H9 (cell line): ENCODE results near the gene SMIM22. TPM values are rescaled to one million over a fixed set of nuclear protein-coding genes. Genes with fewer than 3 reads are reported as not detected.

Source experiments
- DNase-seq: peaks from one replicate; pipeline ENCODE4 v3.0.0-alpha.2; 2017
- H2AFZ ChIP-seq: one replicate; pipeline ENCODE4 v1.6.1; 2013; ENCODE audit warnings: mild to moderate bottlenecking, low read length, control low read depth, moderate library complexity
- H2AK5ac ChIP-seq: 2 replicates; pipeline ENCODE4 v1.6.1; 2013; ENCODE audit warnings: low read length, control low read depth, mixed read lengths; ENCODE audit not compliant: insufficient read length
- H2BK120ac ChIP-seq: one replicate; pipeline ENCODE4 v1.6.1; 2013; ENCODE audit warnings: low read depth, mild to moderate bottlenecking, low read length, control low read depth, inconsistent platforms; ENCODE audit not compliant: poor library complexity, severe bottlenecking
- H2BK12ac ChIP-seq: 2 replicates; pipeline ENCODE4 v1.6.1; 2013; ENCODE audit warnings: low read length, control low read depth, mixed read lengths, low read depth; ENCODE audit not compliant: insufficient read length
- H2BK15ac ChIP-seq: 2 replicates; pipeline ENCODE4 v1.6.1; 2013; ENCODE audit warnings: low read depth, low read length, control low read depth
- H2BK20ac ChIP-seq: one replicate; pipeline ENCODE4 v1.6.1; 2013; ENCODE audit warnings: low read depth, mild to moderate bottlenecking, low read length, control low read depth, inconsistent platforms; ENCODE audit not compliant: poor library complexity, severe bottlenecking
- H2BK5ac ChIP-seq: 2 replicates; pipeline ENCODE4 v1.6.1; 2013; ENCODE audit warnings: low read length, control low read depth, mixed read lengths; ENCODE audit not compliant: insufficient read length
- H3K14ac ChIP-seq: 2 replicates; pipeline ENCODE4 v1.6.1; 2013; ENCODE audit warnings: low read length, control low read depth; ENCODE audit not compliant: insufficient read depth
- H3K18ac ChIP-seq: 2 replicates; pipeline ENCODE4 v1.6.1; 2013; ENCODE audit warnings: low read depth, mild to moderate bottlenecking, mixed read lengths, low read length, control low read depth; ENCODE audit not compliant: insufficient read length
- H3K23ac ChIP-seq: 2 replicates; pipeline ENCODE4 v1.6.1; 2013; ENCODE audit warnings: low read length, control low read depth, mixed read lengths, low read depth; ENCODE audit not compliant: insufficient read length
- H3K23me2 ChIP-seq: 2 replicates; pipeline ENCODE4 v1.6.1; 2013; ENCODE audit warnings: low read depth, mild to moderate bottlenecking, mixed read lengths, low read length, control low read depth; ENCODE audit not compliant: insufficient read length, poor library complexity, severe bottlenecking
- H3K27ac ChIP-seq: 2 replicates; pipeline ENCODE4 v1.5.1; 2013; ENCODE audit warnings: low read length, control low read depth, mixed read lengths, low read depth; ENCODE audit not compliant: insufficient read length
- H3K27me3 ChIP-seq: 2 replicates; pipeline ENCODE4 v1.6.1; 2013; ENCODE audit warnings: low read length, control low read depth, inconsistent platforms; ENCODE audit not compliant: insufficient read depth
- H3K4ac ChIP-seq: 2 replicates; pipeline ENCODE4 v1.6.1; 2013; ENCODE audit warnings: low read depth, mild to moderate bottlenecking, control low read depth, inconsistent platforms, low read length, moderate library complexity
- H3K4me1 ChIP-seq: 2 replicates; pipeline ENCODE4 v1.6.1; 2013; ENCODE audit warnings: low read length, control low read depth, inconsistent platforms; ENCODE audit not compliant: insufficient read depth
- H3K4me2 ChIP-seq: 2 replicates; pipeline ENCODE4 v1.6.1; 2013; ENCODE audit warnings: low read length, control low read depth, mixed read lengths; ENCODE audit not compliant: insufficient read length, insufficient read depth
- H3K56ac ChIP-seq: 2 replicates; pipeline ENCODE4 v1.6.1; 2013; ENCODE audit warnings: low read depth, mild to moderate bottlenecking, mixed read lengths, low read length, control low read depth; ENCODE audit not compliant: insufficient read length
- H3K79me1 ChIP-seq: 2 replicates; pipeline ENCODE4 v1.6.1; 2013; ENCODE audit warnings: low read depth, mild to moderate bottlenecking, moderate library complexity, low read length, control low read depth, inconsistent platforms; ENCODE audit not compliant: insufficient read depth, poor library complexity, severe bottlenecking
- H3K79me2 ChIP-seq: 2 replicates; pipeline ENCODE4 v1.6.1; 2013; ENCODE audit warnings: low read length, control low read depth, inconsistent platforms; ENCODE audit not compliant: insufficient read depth
- H3K9ac ChIP-seq: 2 replicates; pipeline ENCODE4 v1.6.1; 2013; ENCODE audit warnings: low read length, control low read depth, mixed read lengths; ENCODE audit not compliant: insufficient read length; ENCODE audit errors: extremely low read depth
- H3K9me3 ChIP-seq: one replicate; pipeline ENCODE4 v1.6.1; 2013; ENCODE audit warnings: low read depth, low read length, inconsistent platforms; ENCODE audit not compliant: control insufficient read depth
- H3T11ph ChIP-seq: one replicate; pipeline ENCODE4 v1.6.1; 2013; ENCODE audit warnings: mild to moderate bottlenecking, low read length, control low read depth, inconsistent platforms
- H4K20me1 ChIP-seq: one replicate; pipeline ENCODE4 v1.6.1; 2013; ENCODE audit not compliant: control insufficient read depth, insufficient read length, insufficient read depth
- H4K5ac ChIP-seq: 2 replicates; pipeline ENCODE4 v1.6.1; 2013; ENCODE audit warnings: low read depth, mild to moderate bottlenecking, mixed read lengths, low read length, control low read depth; ENCODE audit not compliant: insufficient read length
- H4K8ac ChIP-seq: replicated peaks from 2 replicates; pipeline ENCODE4 v1.6.1; 2013; ENCODE audit warnings: low read length, control low read depth, mixed read lengths, low read depth; ENCODE audit not compliant: insufficient read length
- H4K91ac ChIP-seq: 2 replicates; pipeline ENCODE4 v1.6.1; 2013; ENCODE audit warnings: low read depth, mild to moderate bottlenecking, moderate library complexity, mixed read lengths, low read length, control low read depth; ENCODE audit not compliant: insufficient read length
- H3K27ac Mint-ChIP-seq, 3 experiments: 2 replicates in 2 of 3; 3 replicates in 1 of 3; pipeline ENCODE4 v1.8.0; 2020 to 2021; ENCODE audit warnings: mixed read lengths in 3 of 3, mild to moderate bottlenecking in 1 of 3, moderate library complexity in 1 of 3
- H3K27me3 Mint-ChIP-seq: 2 replicates; pipeline ENCODE4 v1.8.0; 2021; ENCODE audit warnings: low read depth, mild to moderate bottlenecking, moderate library complexity, mixed read lengths
- H3K36me3 Mint-ChIP-seq, 3 experiments: 2 replicates in 2 of 3; 3 replicates in 1 of 3; pipeline ENCODE4 v1.8.0; 2020 to 2021; ENCODE audit warnings: low read depth in 3 of 3, mixed read lengths in 3 of 3; ENCODE audit not compliant: insufficient read depth in 1 of 3
- H3K4me1 Mint-ChIP-seq, 2 experiments: 2 replicates each; pipeline ENCODE4 v1.8.0; 2020; ENCODE audit warnings: mixed read lengths in 2 of 2
- H3K4me3 Mint-ChIP-seq, 2 experiments: 2 replicates in 1 of 2; 3 replicates in 1 of 2; pipeline ENCODE4 v1.8.0; 2020 to 2021; ENCODE audit warnings: mild to moderate bottlenecking in 2 of 2, mixed read lengths in 2 of 2, moderate library complexity in 1 of 2
- H3K9me3 Mint-ChIP-seq, 2 experiments: 2 replicates in 1 of 2; 3 replicates in 1 of 2; pipeline ENCODE4 v1.8.0; 2020; ENCODE audit warnings: mild to moderate bottlenecking in 2 of 2, mixed read lengths in 2 of 2, moderate library complexity in 1 of 2
- CTCF ChIP-seq: fragments of 200-600 bp; sonication (generic); conservative IDR thresholded peaks from 3 replicates; pipeline ENCODE4 v1.8.0; 2021; ENCODE audit warnings: antibody characterized with exemption, mild to moderate bottlenecking
- WGBS: extraction: QIAGEN DNeasy Blood & Tissue Kit; methylation state at CpG from one replicate; pipeline ENCODE4 v1.1.7; 2013; ENCODE audit warnings: missing lambda C conversion rate, low lambda C conversion rate, mixed read lengths; ENCODE audit not compliant: insufficient read length; ENCODE audit errors: extremely low coverage; 5-methylcytosine and 5-hydroxymethylcytosine counted together
- total RNA-seq: library from RNA; stranded (reverse); gene quantifications from 2 replicates; pipeline ENCODE4 v1.2.1, GENCODE V29; 2021

SMIM22 gene
- total RNA-seq, 1 experiment from 2014 or later = not detected

GRCh38 chr16:4749700-4750257 is 45.4 kb upstream of the SMIM22 start:
- H3K4me1 Mint-ChIP-seq = peaks cover 0 to 7% of the 10 kb centered on the region in 2 experiments; a peak in 2 of 4 replicates
- H3K4me1 ChIP-seq = no peaks in the 10 kb centered on the region
- H4K5ac ChIP-seq = no peak overlapping the region
- H2BK120ac ChIP-seq = no peak overlapping the region
- no peak overlapping the region for H2AK5ac ChIP-seq
- TF ChIP-seq CTCF = no peak
- no peak overlapping the region for H3K4ac ChIP-seq
- no peak overlapping the region for H2BK12ac ChIP-seq
- no peaks in the 10 kb centered on the region for H4K20me1 ChIP-seq
- no peak overlapping the region for H3K27ac ChIP-seq
- H3K56ac ChIP-seq = no peak overlapping the region
- H4K8ac ChIP-seq = no peak overlapping the region
- no peak overlapping the region for H3K9ac ChIP-seq
- no peak overlapping the region for H2AFZ ChIP-seq
- no peaks in the 10 kb centered on the region for H3K9me3 ChIP-seq
- H2BK5ac ChIP-seq = no peak overlapping the region
- no peaks in the 10 kb centered on the region for H3K79me1 ChIP-seq
- H3K27me3 ChIP-seq = no peaks in the 10 kb centered on the region
- no peak overlapping the region for H3K18ac ChIP-seq
- no peak overlapping the region for H3K4me3 Mint-ChIP-seq
- H4K91ac ChIP-seq = no peak overlapping the region
- peaks cover 8 to 26% (median 25%) of the 10 kb centered on the region in 3 experiments; a peak in 6 of 7 replicates for H3K36me3 Mint-ChIP-seq
- H3K27me3 Mint-ChIP-seq = no peaks in the 10 kb centered on the region
- no peaks in the 10 kb centered on the region for H3K9me3 Mint-ChIP-seq
- WGBS = no CpG with 5 or more reads among the region's 10 CpGs
- no peaks in the 10 kb centered on the region for H3K79me2 ChIP-seq
- H3K27ac Mint-ChIP-seq = no peak overlapping the region
- no peak overlapping the region for H3K23ac ChIP-seq
- no peaks in the 10 kb centered on the region for H3K23me2 ChIP-seq
- no peak overlapping the region for H2BK15ac ChIP-seq
- no peak overlapping the region for H3T11ph ChIP-seq
- H3K4me2 ChIP-seq = no peak overlapping the region
- no peak for DNase-seq
- no peak overlapping the region for H3K14ac ChIP-seq
- H2BK20ac ChIP-seq = no peak overlapping the region
